Cortex of kidney (tissue), 1 donor: ENCODE data around the gene MBNL1.

Source experiments
- DNase-seq: peaks from one replicate; lab custom pipeline; 2025; lab: John Stamatoyannopoulos, UW

MBNL1 gene

GRCh38 chr3:152253514-152253913 is 15.2 kb upstream of the MBNL1 start:
- no peak for DNase-seq

GRCh38 chr3:152254041-152254440 is 14.7 kb upstream of the MBNL1 start:
- DNase-seq = no peak

- no peak for DNase-seq
Observed at GRCh38 chr3:152255290-152255689, 13.4 kb upstream of the MBNL1 start.

GRCh38 chr3:152256851-152257562 is 11.7 kb upstream of the MBNL1 start:
- DNase-seq = no peak

- no peak for DNase-seq
Observed at GRCh38 chr3:152257563-152258035, 11.1 kb upstream of the MBNL1 start.

- no peak for DNase-seq
Observed at GRCh38 chr3:152258448-152259393, 10.0 kb upstream of the MBNL1 start.

- no peak for DNase-seq
Observed at GRCh38 chr3:152259468-152259867, 9.3 kb upstream of the MBNL1 start.

- DNase-seq = no peak
Observed at GRCh38 chr3:152260026-152260425, 8.7 kb upstream of the MBNL1 start.

- DNase-seq = no peak
Observed at GRCh38 chr3:152260529-152260928, 8.2 kb upstream of the MBNL1 start.

- no peak for DNase-seq
Observed at GRCh38 chr3:152261329-152261728, 7.4 kb upstream of the MBNL1 start.

GRCh38 chr3:152263711-152264110 is 5.0 kb upstream of the MBNL1 start:
- no peak for DNase-seq

- no peak for DNase-seq
Observed at GRCh38 chr3:152264378-152264777, 4.4 kb upstream of the MBNL1 start.

GRCh38 chr3:152266221-152266995 is 2.3 kb upstream of the MBNL1 start:
- no peak for DNase-seq

GRCh38 chr3:152267831-152268554 is 736 bp upstream of the MBNL1 start:
- DNase-seq = no peak

GRCh38 chr3:152269056-152269830 is 514 bp downstream of the MBNL1 start:
- DNase-seq = peak; percentile 64

GRCh38 chr3:152269831-152270734 is 1.4 kb downstream of the MBNL1 start:
- DNase-seq = no peak

- DNase-seq = no peak
Observed at GRCh38 chr3:152270937-152271336, 2.2 kb downstream of the MBNL1 start.

- DNase-seq = no peak
Observed at GRCh38 chr3:152271501-152272236, 2.9 kb downstream of the MBNL1 start.

GRCh38 chr3:152272771-152273242 is 4.1 kb downstream of the MBNL1 start:
- DNase-seq = no peak
